Activated T-cell treated with anti-CD3 and anti-CD28 coated beads, Interleukin-2, amount 50 U/mL, for 24 hours (primary cell): ENCODE measurements around the gene WDR87.
A peak's percentile ranks its signal among the peaks of the same experiment; 100 is the strongest.
"Not testable (repeated sequence)": the region's sequence is repeated elsewhere in the genome, so short reads cannot be mapped to it uniquely, and the experiment has no call there.

Source experiments
- DNase-seq: peaks from one replicate; pipeline ENCODE4 v3.0.0-alpha.2; 2020
- H3K27ac Mint-ChIP-seq: 2 replicates; pipeline ENCODE4 v1.8.0; 2020; ENCODE audit warnings: mild to moderate bottlenecking, mixed read lengths
- H3K27me3 Mint-ChIP-seq: 2 replicates; pipeline ENCODE4 v1.8.0; 2020; ENCODE audit warnings: mixed read lengths
- H3K36me3 Mint-ChIP-seq: 2 replicates; pipeline ENCODE4 v1.8.0; 2020; ENCODE audit warnings: low read depth, mixed read lengths
- H3K4me1 Mint-ChIP-seq: 2 replicates; pipeline ENCODE4 v1.8.0; 2020; ENCODE audit warnings: low read depth, mixed read lengths
- H3K4me3 Mint-ChIP-seq: 2 replicates; pipeline ENCODE4 v1.8.0; 2020; ENCODE audit warnings: mild to moderate bottlenecking, moderate library complexity, mixed read lengths
- H3K9me3 Mint-ChIP-seq: 2 replicates; pipeline ENCODE4 v1.8.0; 2020; ENCODE audit warnings: mixed read lengths

The WDR87 gene

DNA sequence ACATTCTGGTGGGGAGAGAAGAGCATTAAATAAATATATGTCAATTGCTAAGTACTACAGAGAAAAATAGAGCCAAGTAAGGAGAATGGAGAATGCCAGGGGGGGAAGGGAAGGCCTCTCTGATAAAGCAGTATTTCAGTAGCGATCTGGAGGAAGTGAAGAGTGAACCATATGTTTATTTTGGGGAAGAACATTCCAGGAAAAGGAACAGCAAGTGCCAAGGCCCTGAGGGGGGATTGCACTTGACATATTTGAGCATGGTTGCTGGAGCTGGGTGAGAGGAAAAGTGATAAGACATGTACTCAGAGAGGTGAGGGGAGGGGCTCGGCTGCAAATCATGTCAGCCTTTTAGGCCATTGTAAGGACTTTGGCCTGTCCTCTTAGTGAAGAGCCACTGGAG, 30.4 kb downstream of the WDR87 start:
- Mint-ChIP-seq H3K27ac (no peak overlapping the region), H3K27me3 (peaks cover 5% of the 10 kb centered on the region), H3K4me1 (no peaks in the 10 kb centered on the region), H3K36me3 (no peaks in the 10 kb centered on the region), H3K9me3 (no peaks in the 10 kb centered on the region), H3K4me3 (no peak overlapping the region)
- no peak for DNase-seq

DNA sequence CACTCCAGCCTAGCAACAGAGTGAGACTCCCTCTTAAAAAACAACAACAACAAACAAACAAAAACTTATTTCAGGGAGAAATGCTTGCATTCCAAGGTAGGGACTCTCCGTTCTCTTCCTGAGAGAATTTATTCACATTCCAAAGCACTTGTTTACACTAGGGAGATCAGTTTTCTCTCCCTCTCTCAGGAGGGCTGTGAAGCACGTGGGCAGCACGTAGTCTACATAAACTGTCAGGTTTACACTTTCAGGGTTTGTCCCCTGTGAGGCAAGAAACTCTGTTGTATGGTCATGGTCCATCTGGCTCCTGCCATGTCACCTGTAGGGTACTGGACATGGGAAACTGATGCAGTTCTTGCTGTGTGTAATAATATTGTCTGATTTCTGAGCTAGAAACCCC, 31.6 kb downstream of the WDR87 start:
- Mint-ChIP-seq H3K36me3 (no peaks in the 10 kb centered on the region), H3K4me3 (no peak overlapping the region), H3K9me3 (peaks cover 2% of the 10 kb centered on the region), H3K27me3 (peaks cover 11% of the 10 kb centered on the region), H3K4me1 (no peaks in the 10 kb centered on the region), H3K27ac (no peak overlapping the region)
- no peak for DNase-seq

GRCh38 chr19:37872383-37872782, 34.0 kb downstream of the WDR87 start:
- Mint-ChIP-seq H3K4me1 (no peaks in the 10 kb centered on the region), H3K27ac (no peak overlapping the region), H3K36me3 (no peaks in the 10 kb centered on the region), H3K27me3 (peaks cover 19% of the 10 kb centered on the region), H3K9me3 (peaks cover 4% of the 10 kb centered on the region), H3K4me3 (no peak overlapping the region)
- DNase-seq = no peak

- H3K9me3 Mint-ChIP-seq = peaks cover 4% of the 10 kb centered on the region
- H3K36me3 Mint-ChIP-seq = no peaks in the 10 kb centered on the region
- peaks cover 24% of the 10 kb centered on the region for H3K27me3 Mint-ChIP-seq
- H3K4me1 Mint-ChIP-seq = no peaks in the 10 kb centered on the region
- no peak for DNase-seq
- no peak overlapping the region for H3K4me3 Mint-ChIP-seq
- no peak overlapping the region for H3K27ac Mint-ChIP-seq
Measured at GRCh38 chr19:37869766-37870340, 36.5 kb downstream of the WDR87 start.

DNA sequence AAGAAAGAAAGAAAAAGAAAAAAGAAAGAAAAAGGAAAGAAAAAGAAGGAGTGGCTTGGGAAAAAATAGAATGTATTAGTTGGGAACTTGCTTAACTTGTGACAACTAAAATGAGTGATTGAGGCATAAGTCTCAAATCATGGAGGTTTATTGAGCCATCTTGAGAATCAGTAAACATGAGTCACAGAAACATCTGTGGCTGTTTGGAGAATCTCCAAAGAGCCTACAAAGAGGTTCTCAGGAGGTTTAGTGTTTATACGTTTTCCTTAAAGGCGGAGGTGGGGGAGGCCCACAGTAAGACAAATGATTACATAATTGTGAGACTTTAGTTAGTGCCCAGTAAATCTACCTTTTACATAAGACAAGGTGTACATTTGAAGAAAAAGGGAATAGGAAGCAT, 38.6 kb downstream of the WDR87 start:
- DNase-seq = no peak
- peaks cover 4% of the 10 kb centered on the region for H3K9me3 Mint-ChIP-seq
- no peak overlapping the region for H3K27ac Mint-ChIP-seq
- H3K4me1 Mint-ChIP-seq = no peaks in the 10 kb centered on the region
- peaks cover 24% of the 10 kb centered on the region for H3K27me3 Mint-ChIP-seq
- no peaks in the 10 kb centered on the region for H3K36me3 Mint-ChIP-seq
- no peak overlapping the region for H3K4me3 Mint-ChIP-seq

GRCh38 chr19:37865930-37866329, 40.5 kb downstream of the WDR87 start:
- not testable (repeated sequence) for H3K4me1 Mint-ChIP-seq, H3K4me3 Mint-ChIP-seq, H3K9me3 Mint-ChIP-seq, H3K36me3 Mint-ChIP-seq, DNase-seq, H3K27ac Mint-ChIP-seq
- H3K27me3 Mint-ChIP-seq = peaks cover 19% of the 10 kb centered on the region

DNA sequence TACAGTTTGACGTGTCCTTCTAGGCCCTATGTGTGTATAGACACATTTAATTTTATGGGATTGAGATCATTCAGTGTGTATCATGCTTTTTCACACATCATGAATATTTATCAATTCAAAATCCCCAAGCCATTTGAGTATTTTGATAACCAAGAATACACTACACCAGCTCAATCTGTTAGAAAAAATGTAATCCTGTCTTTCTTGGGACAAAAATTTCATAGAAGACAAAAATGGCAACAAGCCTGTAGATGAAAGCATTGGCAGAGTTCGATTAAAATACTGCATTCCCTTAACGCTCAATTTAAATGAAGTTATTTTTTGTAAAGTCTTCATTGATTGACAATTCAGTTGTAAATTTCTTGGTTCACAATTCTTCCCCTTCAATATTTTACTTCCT, 41.9 kb downstream of the WDR87 start:
- Mint-ChIP-seq H3K9me3 (no peaks in the 10 kb centered on the region), H3K27ac (no peak overlapping the region), H3K27me3 (peaks cover 10% of the 10 kb centered on the region), H3K36me3 (no peaks in the 10 kb centered on the region), H3K4me3 (no peak overlapping the region), H3K4me1 (no peaks in the 10 kb centered on the region)
- no peak for DNase-seq

GRCh38 chr19:37855098-37855497, 51.3 kb downstream of the WDR87 start:
- DNase-seq = peak; percentile 36
- H3K4me1 Mint-ChIP-seq = peaks cover 1% of the 10 kb centered on the region
- H3K9me3 Mint-ChIP-seq = peaks cover 10% of the 10 kb centered on the region
- no peak overlapping the region for H3K27ac Mint-ChIP-seq
- H3K4me3 Mint-ChIP-seq = no peak overlapping the region
- H3K36me3 Mint-ChIP-seq = peaks cover 2% of the 10 kb centered on the region
- H3K27me3 Mint-ChIP-seq = peaks cover 19% of the 10 kb centered on the region

GRCh38 chr19:37845932-37846331, 60.5 kb downstream of the WDR87 start:
- Mint-ChIP-seq H3K27me3 (peaks cover 2% of the 10 kb centered on the region), H3K4me1 (no peaks in the 10 kb centered on the region), H3K27ac (no peak overlapping the region), H3K4me3 (no peak overlapping the region), H3K36me3 (no peaks in the 10 kb centered on the region), H3K9me3 (no peaks in the 10 kb centered on the region)
- no peak for DNase-seq
